ENCODE measurements around the gene PARD3.

PARD3 gene

DNA sequence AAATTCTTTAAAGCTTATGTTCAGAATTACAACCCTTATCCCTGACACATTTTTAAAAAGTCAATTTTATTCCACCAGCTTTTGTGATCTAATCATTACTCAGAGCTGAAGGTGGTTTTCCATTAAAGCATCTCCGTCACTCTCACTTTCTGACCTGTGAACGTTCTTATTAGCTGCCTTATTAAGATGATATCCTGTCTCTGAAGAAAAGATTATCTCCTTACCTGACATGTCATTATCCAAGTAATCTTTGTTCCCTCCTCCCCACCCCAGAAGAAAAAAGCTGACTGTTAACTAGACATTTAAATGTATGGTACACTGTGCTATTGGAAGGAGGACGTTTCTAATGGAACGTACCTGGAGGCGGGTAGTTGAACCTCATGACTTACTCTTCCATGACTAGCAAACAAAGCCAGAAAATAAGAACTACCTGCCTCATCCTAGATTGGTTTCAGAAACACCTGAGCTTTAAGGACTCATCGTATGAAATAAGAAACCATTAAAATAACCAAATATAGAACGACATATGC is 708.7 kb downstream of the PARD3 start:
- DNase-seq, result no peak

GRCh38 chr10:34104829-34105572 is 710.1 kb downstream of the PARD3 start:
- no peak for DNase-seq

- DNase-seq, result no peak
Observed at GRCh38 chr10:34102893-34103506, 712.1 kb downstream of the PARD3 start.

DNA sequence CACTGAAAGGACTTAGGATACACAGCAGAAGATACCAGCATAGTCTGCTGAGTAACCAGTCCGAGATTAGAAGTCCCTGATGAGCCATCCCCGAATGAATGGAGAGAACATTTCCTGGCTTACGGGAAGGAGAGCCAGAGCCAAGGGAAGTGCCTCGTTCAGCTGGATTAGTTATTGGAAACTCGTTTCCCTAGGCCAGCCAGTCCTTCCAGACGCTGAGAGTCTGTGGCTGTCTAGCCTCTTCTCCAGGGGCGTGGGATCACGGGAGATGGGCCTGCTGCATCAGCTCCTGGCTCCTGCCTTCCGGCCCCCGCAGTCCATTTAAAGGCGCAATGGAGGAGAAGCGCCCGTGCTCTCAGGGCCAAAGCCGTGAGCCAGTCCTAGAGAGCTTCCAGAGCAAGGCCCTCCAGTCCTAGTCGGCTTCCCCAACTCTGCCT is 712.8 kb downstream of the PARD3 start:
- no peak for DNase-seq

- DNase-seq, result no peak
Observed at GRCh38 chr10:34101001-34101400, 714.1 kb downstream of the PARD3 start.

DNA sequence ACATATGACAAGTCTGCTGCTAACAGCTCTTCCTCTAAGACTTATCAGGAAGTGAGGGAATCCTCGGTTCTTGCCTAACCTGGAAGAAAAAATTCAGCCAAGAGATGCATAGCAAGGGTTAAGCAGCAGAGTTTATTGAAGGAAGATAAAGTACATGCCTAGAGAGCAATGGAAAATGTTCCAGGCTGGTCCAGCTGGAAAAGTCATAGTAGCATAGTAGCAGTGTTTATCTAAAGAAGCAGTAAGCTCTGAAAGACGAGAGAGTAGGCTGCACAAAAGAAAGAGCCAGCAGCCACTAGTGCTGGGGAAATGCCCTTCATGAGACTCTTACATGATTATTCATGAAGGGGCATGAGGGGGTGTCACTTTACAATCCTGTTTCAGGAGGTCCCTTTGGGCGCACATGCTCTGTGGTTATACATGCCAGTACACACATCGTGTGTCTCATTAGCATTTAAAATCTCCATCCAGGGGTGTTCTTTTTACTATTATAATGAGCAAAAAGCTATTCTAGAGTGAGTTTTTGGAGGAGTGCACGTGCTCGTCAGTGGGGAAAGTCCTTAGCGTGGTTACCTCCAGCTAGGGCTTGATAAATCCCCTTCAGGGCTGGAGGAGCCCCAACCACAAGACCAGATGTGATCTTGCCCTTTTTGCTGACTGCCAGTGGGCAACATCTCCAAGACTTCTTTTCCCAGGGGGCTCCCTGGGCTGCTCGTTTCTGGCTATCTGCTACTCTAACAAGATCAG is 716.1 kb downstream of the PARD3 start:
- no peak for DNase-seq

- no peak for DNase-seq
Observed at GRCh38 chr10:34097682-34098081, 717.4 kb downstream of the PARD3 start.

DNA sequence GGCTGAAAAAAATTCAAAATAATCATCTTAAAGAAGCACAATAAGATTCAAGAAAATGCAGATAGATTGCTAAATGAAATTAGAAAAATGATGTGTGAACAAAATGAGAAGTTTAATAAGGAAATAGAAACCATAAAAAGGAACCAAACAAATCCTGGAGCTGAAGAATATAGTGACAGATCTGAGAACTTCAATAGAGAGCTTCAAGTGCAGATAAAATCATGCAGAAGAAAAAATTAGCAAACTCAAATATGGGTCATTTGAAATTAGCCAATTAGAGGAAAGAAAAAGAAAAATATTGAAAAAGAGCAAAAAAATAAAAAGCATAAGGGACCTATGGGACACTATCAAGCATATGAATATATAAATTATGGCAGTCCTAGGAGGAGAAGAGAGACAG is 720.1 kb downstream of the PARD3 start:
- no peak for DNase-seq

- no peak for DNase-seq
Observed at GRCh38 chr10:34094146-34094696, 720.9 kb downstream of the PARD3 start.

GRCh38 chr10:34092891-34093290 is 722.2 kb downstream of the PARD3 start:
- no peak for DNase-seq

GRCh38 chr10:34091635-34092195 is 723.4 kb downstream of the PARD3 start:
- DNase-seq, result no peak

DNA sequence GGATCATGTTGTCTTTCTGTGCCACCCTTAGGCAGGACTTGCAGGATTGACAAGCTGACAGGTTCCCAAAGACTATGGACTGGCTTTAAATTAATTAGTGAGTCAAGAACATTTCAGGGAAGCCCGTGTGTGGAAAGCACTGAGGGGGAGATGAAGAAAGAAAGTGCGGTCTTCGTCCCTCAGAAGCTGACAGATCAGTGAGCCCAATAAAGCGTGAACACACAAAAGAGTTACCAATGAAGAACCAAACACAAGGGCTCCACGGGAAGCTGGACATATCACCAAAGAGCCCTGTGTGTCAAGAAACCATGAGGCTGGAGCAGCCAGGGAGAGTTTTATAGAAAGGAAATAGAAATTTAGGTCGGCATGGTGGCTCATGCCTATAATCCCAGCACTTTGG is 725.8 kb downstream of the PARD3 start:
- DNase-seq, result no peak

DNA sequence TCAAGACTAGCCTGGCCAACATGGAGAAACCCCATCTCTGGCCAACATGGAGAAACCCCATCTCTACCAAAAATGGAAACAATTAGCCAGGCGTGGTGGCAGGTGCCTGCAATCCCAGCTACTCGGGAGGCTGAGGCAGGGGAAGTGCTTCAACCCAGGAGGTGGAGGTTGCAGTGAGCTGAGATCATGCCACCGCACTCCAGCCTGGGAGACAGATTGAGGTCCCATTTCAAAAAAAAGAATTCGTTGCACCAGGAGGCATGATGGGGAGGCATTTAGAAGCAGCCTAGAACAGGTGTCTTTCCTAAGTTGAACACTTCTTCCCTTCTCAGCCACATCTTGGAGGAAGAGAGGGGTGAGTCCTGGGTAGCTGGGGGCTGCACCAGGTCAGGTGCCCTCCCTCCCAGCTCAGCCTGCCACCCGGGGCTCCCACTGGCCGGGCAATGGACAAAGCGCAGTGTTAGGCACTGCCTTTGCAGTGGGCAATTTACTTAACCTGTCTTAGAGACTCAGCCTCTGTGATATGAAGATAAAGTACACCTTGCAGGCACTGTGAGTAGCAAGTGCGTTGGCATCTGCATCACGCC is 726.8 kb downstream of the PARD3 start:
- DNase-seq, result no peak

GRCh38 chr10:34087095-34087418 is 728.0 kb downstream of the PARD3 start:
- no peak for DNase-seq

GRCh38 chr10:34083567-34083966 is 731.5 kb downstream of the PARD3 start:
- DNase-seq, result no peak

- no peak for DNase-seq
Observed at GRCh38 chr10:34081948-34082347, 733.1 kb downstream of the PARD3 start.

DNA sequence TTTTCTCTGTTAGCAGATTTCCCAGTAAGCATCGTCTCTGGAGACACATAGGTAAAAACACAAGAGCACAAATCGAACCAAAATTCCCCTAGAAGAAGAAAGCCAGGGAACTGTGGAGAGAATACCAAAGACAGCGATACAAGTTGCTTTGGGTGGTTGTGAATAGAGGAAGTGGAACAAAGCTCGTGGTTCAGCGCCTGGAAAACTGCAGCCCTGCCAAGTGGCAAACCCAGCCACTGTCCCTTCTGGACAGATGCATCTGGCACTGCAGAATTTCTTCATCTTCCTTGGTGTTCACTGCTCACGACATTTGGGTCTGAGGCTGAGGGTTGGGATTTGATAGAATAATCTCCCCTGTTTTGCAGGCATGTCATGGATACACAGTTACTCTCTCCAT is 733.8 kb downstream of the PARD3 start:
- DNase-seq, result no peak

DNA sequence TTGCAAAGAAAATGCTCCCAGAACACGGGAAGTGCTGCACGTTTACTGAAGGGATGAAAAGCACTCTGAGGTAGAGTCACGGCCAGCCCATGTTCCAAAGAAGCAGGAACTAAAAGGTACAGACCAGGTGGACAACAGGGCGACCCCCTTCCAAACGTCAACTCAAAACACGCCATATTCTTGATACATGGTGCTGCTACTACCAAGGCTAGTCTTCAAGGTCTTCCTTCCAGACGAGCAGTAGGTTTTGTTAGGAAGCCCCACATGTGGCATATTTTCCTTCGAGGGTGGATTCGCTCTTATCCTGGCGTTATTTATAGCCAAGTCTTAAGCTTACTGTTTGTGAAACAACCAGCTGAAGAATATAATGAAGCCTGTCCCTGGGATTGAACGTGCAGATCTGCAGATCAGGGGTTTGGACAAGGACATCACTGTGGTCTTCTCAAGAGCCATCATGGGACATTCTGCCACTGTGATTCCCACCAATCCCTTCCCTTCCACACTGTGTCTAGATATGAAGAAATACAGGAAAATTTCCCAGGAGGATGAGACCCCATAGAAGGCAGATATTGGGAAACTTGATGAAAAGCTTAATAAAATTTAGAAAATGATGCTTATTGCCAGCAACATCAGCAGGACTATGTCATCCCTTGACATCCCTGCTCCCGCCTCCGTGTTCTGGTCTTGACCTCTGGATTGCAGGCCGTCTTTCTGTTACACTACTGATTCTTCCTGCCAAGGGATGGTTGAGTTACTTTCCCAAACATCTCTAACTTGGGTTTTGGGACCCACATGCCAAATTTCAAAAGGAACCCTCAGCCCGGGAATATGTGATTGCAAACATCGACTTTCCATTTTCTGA is 734.4 kb downstream of the PARD3 start:
- no peak for DNase-seq

DNA sequence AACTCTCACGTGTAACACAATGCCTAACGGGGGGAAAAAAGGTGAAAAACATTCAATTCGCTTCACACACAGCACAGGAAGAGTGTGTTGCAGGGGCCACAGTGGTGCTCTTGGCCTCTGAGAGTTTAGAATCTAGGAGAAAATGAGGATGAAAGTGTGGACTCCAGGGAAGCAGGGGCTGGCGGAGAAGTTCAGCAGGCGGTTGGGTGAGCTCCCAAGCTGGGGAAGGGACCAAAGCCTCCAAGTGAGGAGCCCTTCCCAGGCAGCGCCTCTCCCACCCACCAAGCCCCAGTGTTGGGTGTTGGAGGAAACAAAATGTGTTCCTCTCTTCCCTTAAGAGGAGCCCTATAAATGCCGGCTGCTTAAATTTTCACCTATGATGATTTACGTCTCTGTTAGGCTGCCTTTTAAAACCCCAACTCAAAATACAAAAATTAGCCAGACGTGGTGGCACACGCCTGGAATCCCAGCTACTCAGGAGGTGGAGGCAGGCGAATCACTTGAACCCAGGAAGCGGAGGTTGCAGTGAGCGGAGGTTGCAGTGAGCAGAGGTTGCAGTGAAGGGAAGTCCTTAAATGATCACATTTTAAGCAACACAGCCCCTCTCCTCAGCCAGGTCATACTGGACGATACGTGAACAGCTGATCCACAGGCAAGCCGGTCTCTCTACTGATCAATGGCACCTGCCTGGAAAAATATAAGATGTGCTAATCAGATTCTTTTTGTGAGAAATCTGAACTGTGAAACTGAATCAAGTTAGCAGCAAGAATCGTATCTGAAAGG is 735.2 kb downstream of the PARD3 start:
- DNase-seq, result no peak

DNA sequence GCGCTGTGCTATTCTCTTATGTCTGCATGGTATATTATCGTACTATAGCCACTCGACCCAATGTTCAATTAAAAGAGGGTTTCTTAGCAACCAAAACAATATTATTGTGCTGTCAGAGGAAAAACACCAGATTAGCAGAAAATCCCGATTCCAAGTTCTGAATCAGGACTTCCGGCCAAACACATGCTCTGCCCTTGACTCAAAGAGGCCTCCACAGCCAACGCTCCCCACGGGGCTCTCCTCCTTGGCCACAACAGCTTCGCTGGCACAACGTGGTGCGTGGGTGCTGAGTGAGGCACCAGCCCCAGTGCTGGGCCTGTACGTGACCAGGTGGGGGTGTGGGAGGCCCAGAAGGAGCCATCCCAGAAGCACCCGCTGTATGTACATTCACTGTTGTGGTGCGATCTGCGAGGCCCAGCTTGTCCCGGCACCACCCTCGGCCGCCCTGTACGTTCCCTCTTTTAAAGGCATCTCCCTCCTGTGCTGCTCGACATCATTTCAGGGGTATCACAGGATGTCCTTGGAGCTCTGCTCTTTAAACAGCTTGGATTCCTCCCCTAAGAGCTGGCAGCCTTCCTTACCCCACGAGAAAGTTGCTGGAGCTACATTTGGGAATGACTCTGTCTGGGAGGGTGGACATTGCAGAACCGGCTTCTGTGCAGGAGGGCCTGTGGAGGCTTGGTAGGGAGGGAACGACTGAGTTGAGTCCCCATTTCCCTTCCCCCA is 736.2 kb downstream of the PARD3 start:
- DNase-seq, result no peak
